WI38 (cell line): ENCODE measurements around the gene DEGS1.
A peak's percentile ranks its signal among the peaks of the same experiment; 100 is the strongest.

Experiments
- H3K4me3 ChIP-seq: 2 replicates; pipeline ENCODE4 v1.5.1; 2011; ENCODE audit warnings: low read depth, mild to moderate bottlenecking, control low read depth, low read length
- TF ChIP-seq, protein P1 (sequence below): IDR thresholded peaks from 2 replicates; pipeline ENCODE4 v1.5.1; 2012; ENCODE audit warnings: low read depth, mild to moderate bottlenecking, control low read depth, low read length

Gene DEGS1

DNA sequence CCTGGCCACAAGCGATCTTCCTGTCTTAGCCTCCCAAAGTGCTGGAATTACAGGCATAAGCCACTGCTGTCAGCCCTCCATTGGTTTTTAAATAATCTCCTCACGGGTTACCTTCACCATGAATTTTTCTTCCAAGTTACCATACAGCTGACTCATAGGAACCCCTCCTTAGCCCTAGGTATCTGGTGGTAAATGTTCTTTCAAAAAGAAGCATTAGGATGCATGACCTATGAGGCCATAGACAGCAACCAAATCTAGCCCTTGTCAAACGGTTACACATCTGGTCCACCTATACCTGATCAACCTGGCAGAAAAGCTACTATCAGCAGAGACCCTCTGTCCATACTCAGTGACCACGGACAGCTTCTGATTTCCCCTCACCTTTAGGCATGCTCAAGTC, 12.7 kb upstream of the DEGS1 start:
- H3K4me3 ChIP-seq, result no peak overlapping the region
- TF ChIP-seq, protein P1, sequence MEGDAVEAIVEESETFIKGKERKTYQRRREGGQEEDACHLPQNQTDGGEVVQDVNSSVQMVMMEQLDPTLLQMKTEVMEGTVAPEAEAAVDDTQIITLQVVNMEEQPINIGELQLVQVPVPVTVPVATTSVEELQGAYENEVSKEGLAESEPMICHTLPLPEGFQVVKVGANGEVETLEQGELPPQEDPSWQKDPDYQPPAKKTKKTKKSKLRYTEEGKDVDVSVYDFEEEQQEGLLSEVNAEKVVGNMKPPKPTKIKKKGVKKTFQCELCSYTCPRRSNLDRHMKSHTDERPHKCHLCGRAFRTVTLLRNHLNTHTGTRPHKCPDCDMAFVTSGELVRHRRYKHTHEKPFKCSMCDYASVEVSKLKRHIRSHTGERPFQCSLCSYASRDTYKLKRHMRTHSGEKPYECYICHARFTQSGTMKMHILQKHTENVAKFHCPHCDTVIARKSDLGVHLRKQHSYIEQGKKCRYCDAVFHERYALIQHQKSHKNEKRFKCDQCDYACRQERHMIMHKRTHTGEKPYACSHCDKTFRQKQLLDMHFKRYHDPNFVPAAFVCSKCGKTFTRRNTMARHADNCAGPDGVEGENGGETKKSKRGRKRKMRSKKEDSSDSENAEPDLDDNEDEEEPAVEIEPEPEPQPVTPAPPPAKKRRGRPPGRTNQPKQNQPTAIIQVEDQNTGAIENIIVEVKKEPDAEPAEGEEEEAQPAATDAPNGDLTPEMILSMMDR, result no peak

DNA sequence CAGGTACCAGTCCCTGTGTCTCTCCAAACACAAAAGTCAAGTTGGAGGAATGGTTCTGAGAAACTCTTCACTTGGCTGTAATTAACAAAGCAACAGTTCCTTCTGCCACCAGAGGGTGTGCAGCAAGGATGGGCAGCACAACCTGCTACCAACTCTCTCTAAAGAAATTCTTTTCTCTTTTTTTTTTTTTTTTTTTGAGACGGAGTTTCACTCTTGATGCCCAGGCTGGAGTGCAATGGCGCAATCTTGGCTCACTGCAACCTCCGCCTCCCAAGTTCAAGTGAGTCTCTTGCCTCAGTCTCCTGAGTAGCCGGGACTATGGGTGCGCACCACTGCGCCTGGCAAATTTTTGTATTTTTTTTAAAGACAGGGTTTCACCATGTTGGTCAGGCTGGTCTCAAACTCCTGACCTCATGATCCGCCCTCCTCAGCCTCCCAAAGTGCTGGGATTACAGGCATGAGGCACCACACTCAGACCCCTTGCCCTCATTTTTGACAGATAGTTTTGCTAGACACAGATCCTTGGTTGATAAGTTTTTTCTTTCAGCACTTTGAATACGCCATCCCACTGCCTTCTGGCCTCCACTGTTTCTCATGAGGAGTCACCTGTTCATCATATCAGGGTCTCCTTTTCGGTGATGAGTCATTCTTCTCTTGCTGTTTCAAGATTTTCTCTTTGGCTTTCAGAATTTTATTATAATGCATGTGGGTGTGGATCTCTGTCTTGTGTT, 12.1 kb upstream of the DEGS1 start:
- H3K4me3 ChIP-seq, result no peak overlapping the region
- TF ChIP-seq, protein P1, result peak; percentile 25; the same call in 1 of the 2 replicates

DNA sequence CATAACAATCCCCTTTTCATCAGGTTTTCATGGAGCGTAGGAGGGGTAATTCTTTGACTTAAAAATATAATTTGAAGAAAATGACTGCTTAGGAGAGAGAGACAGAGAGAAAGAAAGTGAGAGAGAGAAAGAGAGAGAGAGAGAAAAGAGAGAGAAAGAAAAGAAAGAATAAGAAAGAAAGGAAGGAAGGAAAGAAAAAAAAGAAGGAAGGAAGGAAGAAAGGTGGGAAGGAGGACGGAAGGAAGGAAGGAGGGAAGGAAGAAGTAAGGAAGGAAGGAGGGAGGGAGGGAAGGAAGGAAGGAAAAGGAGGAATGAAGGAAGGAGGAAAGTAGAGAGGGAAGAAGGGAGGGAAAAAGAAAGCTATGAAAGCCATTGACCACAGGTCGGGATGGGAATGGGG, 10.8 kb upstream of the DEGS1 start:
- TF ChIP-seq, protein P1, result no peak
- no peak overlapping the region for H3K4me3 ChIP-seq

DNA sequence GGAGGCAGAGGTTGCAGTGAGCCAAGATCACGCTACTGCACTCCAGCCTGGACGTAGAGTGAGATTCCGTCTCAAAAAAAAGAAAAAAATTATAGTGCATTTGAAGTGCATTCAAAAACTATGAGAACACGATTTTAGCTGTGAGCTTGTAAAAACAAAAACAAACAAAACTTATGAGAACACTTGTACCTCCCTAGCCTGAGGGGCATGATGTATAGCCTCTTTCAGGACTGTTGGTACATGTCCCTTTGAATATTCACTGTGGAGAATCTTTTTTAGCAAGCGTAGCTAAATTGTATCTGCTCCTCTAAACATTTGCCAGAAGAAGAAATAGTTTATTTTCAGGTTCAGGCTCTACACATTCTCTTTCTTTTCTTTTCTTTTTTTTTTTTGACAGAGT, 9.5 kb upstream of the DEGS1 start:
- TF ChIP-seq, protein P1, result no peak
- H3K4me3 ChIP-seq, result no peak overlapping the region

DNA sequence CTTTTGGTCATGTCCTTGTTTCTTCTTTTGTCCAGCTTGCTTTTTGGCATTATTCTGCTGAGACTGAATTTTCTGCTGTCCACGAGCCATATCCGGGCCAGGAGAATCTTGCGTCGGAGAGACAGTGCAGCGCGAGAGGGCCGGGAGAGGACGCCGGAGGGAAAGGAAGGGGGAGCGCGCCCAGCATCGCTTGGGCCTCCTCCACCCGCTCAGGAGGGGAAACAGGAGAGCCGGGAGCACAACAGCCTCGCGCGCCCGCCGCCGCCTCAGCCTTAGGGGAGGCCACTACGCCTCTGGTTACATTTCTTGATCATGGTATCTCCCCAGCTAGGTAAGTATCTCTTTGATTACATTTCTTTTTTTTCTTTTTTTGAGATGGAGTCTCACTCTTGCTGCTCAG, 7.4 kb upstream of the DEGS1 start:
- H3K4me3 ChIP-seq, result no peak overlapping the region
- TF ChIP-seq, protein P1, result no peak

DNA sequence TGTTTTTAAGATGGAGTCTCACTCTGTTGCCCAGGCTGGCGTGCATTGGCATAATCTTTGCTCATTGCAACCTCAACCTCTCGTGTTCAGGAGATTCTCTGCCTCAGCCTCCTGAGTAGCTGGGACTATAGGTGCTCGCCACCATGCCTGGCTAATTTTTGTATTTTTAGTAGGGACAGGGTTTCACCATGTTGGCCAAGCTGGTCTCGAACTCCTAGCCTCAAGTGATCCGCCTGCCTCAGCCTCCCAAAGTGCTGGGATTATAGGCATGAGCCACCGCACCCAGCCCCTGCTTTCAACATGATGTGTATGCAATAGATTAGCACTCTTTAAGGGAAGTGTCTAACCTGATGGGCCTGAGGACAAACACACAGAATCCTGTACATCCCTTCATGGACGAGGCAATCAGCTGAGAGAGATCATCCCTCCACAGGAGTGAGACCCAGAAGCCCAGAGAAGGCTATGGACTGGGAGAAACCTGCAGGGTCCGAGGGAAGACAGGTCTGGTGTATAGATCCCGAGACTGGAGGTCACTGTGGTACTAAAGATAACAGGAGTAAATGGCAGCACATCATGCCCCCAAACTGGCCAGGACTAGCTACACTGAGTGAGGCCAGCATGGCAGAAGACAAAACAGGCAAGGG, 5.6 kb upstream of the DEGS1 start:
- H3K4me3 ChIP-seq, result no peak overlapping the region
- TF ChIP-seq, protein P1, result no peak

DNA sequence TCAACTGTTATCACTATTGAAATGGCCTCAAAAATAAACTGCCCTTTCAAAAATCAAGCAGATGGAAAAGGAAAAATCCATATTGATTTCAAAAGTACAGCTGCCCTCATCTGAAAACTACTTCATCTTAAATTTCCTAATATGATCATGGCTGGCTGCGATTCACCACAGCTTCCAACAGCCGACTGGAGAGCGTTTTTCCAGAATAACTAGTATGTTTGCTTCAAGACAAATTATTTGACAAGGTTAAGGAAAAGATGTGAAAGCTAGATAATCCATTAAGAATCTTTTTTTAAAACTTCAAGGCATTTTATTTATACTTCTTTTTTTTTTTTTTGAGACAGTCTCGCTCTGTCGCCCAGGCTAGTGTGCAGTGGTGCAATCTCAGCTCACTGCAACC, 4.1 kb upstream of the DEGS1 start:
- H3K4me3 ChIP-seq, result no peak overlapping the region
- TF ChIP-seq, protein P1, result no peak
